Smooth muscle cell (in vitro differentiated cells): Measurements from ENCODE around the gene STARD5. TPM values are rescaled to one million over a fixed set of nuclear protein-coding genes. Genes with fewer than 3 reads are reported as not detected.
A peak's percentile ranks its signal among the peaks of the same experiment; 100 is the strongest.

ENCODE experiments used
- DNase-seq: peaks from one replicate; lab custom pipeline; 2025; ENCODE audit not compliant: unreplicated experiment; lab: John Stamatoyannopoulos, UW
- H2AFZ ChIP-seq: fragments of 200-600 bp; sonication (generic); 2 replicates; pipeline ENCODE4 v1.6.0; 2016; ENCODE audit warnings: antibody characterized with exemption, low read depth, mild to moderate bottlenecking
- H3F3A ChIP-seq: fragments of 200-600 bp; sonication (generic); 2 replicates; pipeline ENCODE4 v1.6.0; 2017; ENCODE audit warnings: antibody characterized with exemption, low read depth
- H3K27ac ChIP-seq: fragments of 200-600 bp; sonication (generic); 2 replicates; pipeline ENCODE4 v1.5.1; 2016; ENCODE audit warnings: low read depth, mild to moderate bottlenecking
- H3K27me3 ChIP-seq: fragments of 200-600 bp; sonication (generic); 2 replicates; pipeline ENCODE4 v1.6.1; 2016; ENCODE audit warnings: low read depth, mild to moderate bottlenecking
- H3K36me3 ChIP-seq: fragments of 200-600 bp; sonication (generic); 2 replicates; pipeline ENCODE4 v1.5.1; 2016; ENCODE audit warnings: low read depth
- H3K4me1 ChIP-seq: fragments of 200-600 bp; sonication (generic); 2 replicates; pipeline ENCODE4 v1.5.1; 2016; ENCODE audit warnings: low read depth
- H3K4me2 ChIP-seq: fragments of 200-600 bp; sonication (generic); 2 replicates; pipeline ENCODE4 v1.6.0; 2016; ENCODE audit warnings: mild to moderate bottlenecking
- H3K4me3 ChIP-seq: fragments of 200-600 bp; sonication (generic); 2 replicates; pipeline ENCODE4 v1.5.1; 2016; ENCODE audit warnings: mild to moderate bottlenecking
- H3K79me2 ChIP-seq: fragments of 200-600 bp; sonication (generic); 2 replicates; pipeline ENCODE4 v1.6.0; 2016; ENCODE audit warnings: low read depth, mild to moderate bottlenecking
- H3K9ac ChIP-seq: fragments of 200-600 bp; sonication (generic); 2 replicates; pipeline ENCODE4 v1.6.0; 2016; ENCODE audit warnings: low read depth
- H3K9me3 ChIP-seq: fragments of 200-600 bp; sonication (generic); replicated peaks from 2 replicates; pipeline ENCODE4 v1.5.1; 2016; ENCODE audit warnings: low read depth
- H4K20me1 ChIP-seq: fragments of 200-600 bp; sonication (generic); 2 replicates; pipeline ENCODE4 v1.6.0; 2016; ENCODE audit warnings: low read depth
- CTCF ChIP-seq: fragments of 200-600 bp; sonication (generic); IDR thresholded peaks from 2 replicates; pipeline ENCODE4 v1.5.1; 2017; ENCODE audit warnings: borderline replicate concordance, mild to moderate bottlenecking, antibody characterized with exemption; ENCODE audit not compliant: insufficient read depth, poor library complexity, severe bottlenecking
- WGBS: methylation state at CpG from one replicate; pipeline ENCODE4 v1.1.7; 2016; ENCODE audit warnings: low lambda C conversion rate; 5-methylcytosine and 5-hydroxymethylcytosine counted together
- polyA plus RNA-seq: library from polyadenylated mRNA; unstranded; fragments of >200 nt; fragmentation: Nextera tagmentation; extraction: Ambion mirVana; gene quantifications from 2 replicates; pipeline ENCODE4 v1.2.1, GENCODE V29; 2016
- total RNA-seq: library from RNA; depleted of rRNA; stranded (reverse); fragments of >200 nt; gene quantifications from 2 replicates; pipeline ENCODE4 v1.2.3, GENCODE V29; 2014

Gene STARD5
- total and polyA plus RNA-seq, 2 experiments from 2014 or later, result 1.6 to 6.2 TPM

DNA sequence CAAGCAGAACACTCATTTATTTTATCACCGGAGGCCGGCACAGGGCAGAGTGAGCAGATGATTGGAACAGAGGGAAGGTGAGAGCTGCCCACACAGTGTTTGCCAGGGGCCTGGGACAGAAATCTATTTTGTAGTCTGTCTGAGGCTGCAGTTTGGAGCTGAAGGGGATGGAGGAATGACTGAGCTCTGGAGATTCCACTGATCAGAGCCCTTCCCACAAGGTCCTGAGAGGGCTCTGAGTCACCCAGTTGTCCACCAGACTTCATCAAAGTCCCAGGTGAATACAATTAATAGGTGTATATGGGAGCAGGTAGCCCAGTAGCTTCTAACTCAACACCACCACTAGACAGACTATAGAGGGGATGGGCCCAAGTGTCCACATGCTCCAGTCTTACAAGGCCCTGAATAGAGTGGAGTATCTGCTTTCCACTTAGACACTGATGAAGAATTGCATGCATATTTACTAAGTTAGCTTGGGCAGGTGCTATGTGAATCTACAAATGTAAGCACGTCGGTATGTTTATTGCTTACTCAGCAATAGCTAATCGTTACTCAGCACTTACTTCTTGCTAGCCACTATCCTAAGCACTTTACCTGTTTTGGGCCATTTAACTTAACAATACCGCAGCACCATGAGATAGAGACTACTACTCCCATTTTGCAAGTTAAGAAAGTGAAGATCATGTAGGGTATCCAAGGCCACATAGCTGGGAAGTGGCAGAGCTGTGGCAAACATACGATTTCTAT is 2.7 kb upstream of the STARD5 start:
- Histone ChIP-seq H3K27me3 (no peaks in the 10 kb centered on the region), H3K9ac (peak overlapping the region; percentile 0), H3K9me3 (no peaks in the 10 kb centered on the region), H3K4me2 (peak overlapping the region; percentile 33), H4K20me1 (peaks cover 4% of the 10 kb centered on the region), H3K4me1 (peaks cover 11% of the 10 kb centered on the region), H3K79me2 (no peaks in the 10 kb centered on the region), H2AFZ (no peak overlapping the region), H3K36me3 (no peaks in the 10 kb centered on the region), H3F3A (peaks cover 24% of the 10 kb centered on the region), H3K4me3 (no peak overlapping the region), H3K27ac (peak overlapping the region; percentile 72)
- no peak for TF ChIP-seq CTCF
- DNase-seq, result no peak
- 88% methylated on average over 7 of the region's 7 CpGs for WGBS

DNA sequence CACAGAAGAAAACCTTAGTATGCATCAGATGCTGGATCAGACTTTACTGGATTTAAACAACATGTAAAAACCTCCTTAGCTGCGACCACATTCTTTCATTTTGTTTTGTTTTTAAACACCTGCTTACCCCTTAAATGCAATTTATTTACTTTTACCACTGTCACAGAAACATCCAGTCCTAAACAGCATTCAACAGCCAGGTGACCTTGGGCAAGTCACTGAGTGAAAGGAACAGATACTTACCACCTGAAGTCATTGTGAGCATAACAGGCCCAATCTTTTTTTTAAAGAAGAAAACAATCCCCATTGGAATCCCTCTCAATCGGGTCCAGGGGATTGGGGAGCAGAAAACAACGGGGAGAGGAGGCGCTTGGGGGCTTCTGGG is 390 bp downstream of the STARD5 start:
- WGBS, result 16% methylated on average over 3 of the region's 4 CpGs
- H3K36me3 ChIP-seq, result peaks cover 6% of the 10 kb centered on the region
- no peak for TF ChIP-seq CTCF

DNA sequence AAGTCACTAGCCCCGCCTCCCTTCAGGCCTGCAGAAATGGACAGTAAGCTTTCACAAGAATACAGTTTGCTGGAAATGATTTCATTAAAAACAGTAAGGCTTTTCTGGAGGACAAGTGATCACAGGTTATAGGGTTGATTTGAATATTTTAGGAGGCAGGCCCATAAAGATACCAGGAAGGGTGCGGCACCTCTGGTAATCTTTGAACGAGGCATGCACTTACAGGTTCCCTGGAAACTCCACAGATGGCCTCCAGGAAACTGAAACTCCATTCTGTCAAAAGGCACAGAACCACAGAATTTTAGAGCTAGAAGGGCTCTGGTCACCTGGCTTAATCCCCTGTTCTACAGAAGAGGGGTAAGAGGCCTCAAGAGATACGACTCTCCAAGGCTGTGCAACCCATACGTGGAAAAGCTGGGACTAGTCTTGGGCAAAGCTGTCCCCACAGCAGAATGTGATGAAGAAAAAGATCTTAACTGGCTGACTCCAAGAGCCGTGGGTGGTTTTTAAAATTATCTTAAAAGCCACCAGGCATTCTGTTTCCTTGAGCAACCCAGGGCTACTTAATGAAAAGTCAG is 1.2 kb downstream of the STARD5 start:
- Histone ChIP-seq H3K27ac (no peak overlapping the region), H3K79me2 (no peaks in the 10 kb centered on the region), H3K9me3 (no peaks in the 10 kb centered on the region), H3K27me3 (no peaks in the 10 kb centered on the region), H3K4me2 (peak overlapping the region; percentile 85), H3K4me1 (peaks cover 9% of the 10 kb centered on the region), H3F3A (peaks cover 20% of the 10 kb centered on the region), H4K20me1 (peaks cover 4% of the 10 kb centered on the region), H3K4me3 (peak overlapping the region; percentile 67), H3K9ac (no peak overlapping the region), H2AFZ (no peak overlapping the region), H3K36me3 (peaks cover 11% of the 10 kb centered on the region)
- no peak for TF ChIP-seq CTCF
- DNase-seq, result no peak
- WGBS, result 60% methylated on average over 6 of the region's 6 CpGs

More for the DNA sequence above, 390 bp downstream of the STARD5 start:
- peak overlapping the region; percentile 67 for H3K4me3 ChIP-seq
- peaks cover 24% of the 10 kb centered on the region for H3F3A ChIP-seq
- peak overlapping the region; percentile 59 for H3K9ac ChIP-seq
- no peaks in the 10 kb centered on the region for H3K79me2 ChIP-seq
- H4K20me1 ChIP-seq, result peaks cover 4% of the 10 kb centered on the region
- no peak for DNase-seq
- H3K27me3 ChIP-seq, result no peaks in the 10 kb centered on the region
- H3K4me2 ChIP-seq, result peak overlapping the region; percentile 85
- H3K9me3 ChIP-seq, result no peaks in the 10 kb centered on the region
- peak overlapping the region; percentile 58 for H2AFZ ChIP-seq
- peaks cover 11% of the 10 kb centered on the region for H3K4me1 ChIP-seq
- no peak overlapping the region for H3K27ac ChIP-seq

- peaks cover 9% of the 10 kb centered on the region for H3F3A ChIP-seq
- H3K4me3 ChIP-seq, result no peak overlapping the region
- no peak overlapping the region for H3K27ac ChIP-seq
- H3K9me3 ChIP-seq, result no peaks in the 10 kb centered on the region
- peaks cover 11% of the 10 kb centered on the region for H3K36me3 ChIP-seq
- no peaks in the 10 kb centered on the region for H3K79me2 ChIP-seq
- H2AFZ ChIP-seq, result no peak overlapping the region
- TF ChIP-seq CTCF, result no peak
- no peak for DNase-seq
- H3K9ac ChIP-seq, result no peak overlapping the region
- H4K20me1 ChIP-seq, result no peaks in the 10 kb centered on the region
- no peak overlapping the region for H3K4me2 ChIP-seq
- no peaks in the 10 kb centered on the region for H3K27me3 ChIP-seq
- 96% methylated on average over 1 of the region's 1 CpG for WGBS
- no peaks in the 10 kb centered on the region for H3K4me1 ChIP-seq
Measured at GRCh38 chr15:81321667-81322066, 2.3 kb downstream of the STARD5 start.
